HEK293 (cell line): Measurements from ENCODE around the gene LRBA.

Experiments used
- FEZF1 ChIP-seq: fragments of 450-650 bp; formaldehyde crosslinking; IDR thresholded peaks from 2 replicates; pipeline ENCODE4 v1.5.1; 2016; ENCODE audit warnings: missing biosample characterization, missing genetic modification characterization
- KLF9 ChIP-seq: fragments of 450-650 bp; formaldehyde crosslinking; IDR thresholded peaks from 2 replicates; pipeline ENCODE4 v1.5.1; 2016; ENCODE audit warnings: missing biosample characterization, missing genetic modification characterization, low read depth
- ZIC2 ChIP-seq: fragments of 450-650 bp; formaldehyde crosslinking; IDR thresholded peaks from 2 replicates; pipeline ENCODE4 v1.5.1; 2016; ENCODE audit warnings: missing biosample characterization, missing genetic modification characterization
- ZNF121 ChIP-seq: fragments of 450-650 bp; formaldehyde crosslinking; IDR thresholded peaks from 2 replicates; pipeline ENCODE4 v1.5.1; 2016; ENCODE audit warnings: missing biosample characterization, missing genetic modification characterization
- ZNF335 ChIP-seq: fragments of 450-650 bp; formaldehyde crosslinking; conservative IDR thresholded peaks from 2 replicates; pipeline ENCODE4 v1.5.1; 2016; ENCODE audit warnings: missing biosample characterization, missing genetic modification characterization
- ZNF350 ChIP-seq: fragments of 450-650 bp; formaldehyde crosslinking; IDR thresholded peaks from 2 replicates; pipeline ENCODE4 v1.5.0; 2017; ENCODE audit warnings: missing biosample characterization, mild to moderate bottlenecking, missing genetic modification characterization
- ZNF423 ChIP-seq: fragments of 450-650 bp; formaldehyde crosslinking; IDR thresholded peaks from 2 replicates; pipeline ENCODE4 v1.5.1; 2016; ENCODE audit warnings: missing biosample characterization, missing genetic modification characterization
- TF ChIP-seq, protein P1 (sequence below): fragments of 450-650 bp; formaldehyde crosslinking; IDR thresholded peaks from 2 replicates; pipeline ENCODE4 v1.5.1; 2016; ENCODE audit warnings: missing biosample characterization, missing genetic modification characterization
- TF ChIP-seq, protein P2 (sequence below): fragments of 450-650 bp; formaldehyde crosslinking; IDR thresholded peaks from 2 replicates; pipeline ENCODE4 v1.5.1; 2016; ENCODE audit warnings: missing biosample characterization, missing genetic modification characterization
- TF ChIP-seq, protein P3 (sequence below): fragments of 450-650 bp; formaldehyde crosslinking; IDR thresholded peaks from 2 replicates; pipeline ENCODE4 v1.5.1; 2016; ENCODE audit warnings: missing biosample characterization, missing genetic modification characterization
- TF ChIP-seq, protein P4 (sequence below): fragments of 450-650 bp; formaldehyde crosslinking; IDR thresholded peaks from 2 replicates; pipeline ENCODE4 v1.5.1; 2016; ENCODE audit warnings: missing biosample characterization, missing genetic modification characterization

DNA sequence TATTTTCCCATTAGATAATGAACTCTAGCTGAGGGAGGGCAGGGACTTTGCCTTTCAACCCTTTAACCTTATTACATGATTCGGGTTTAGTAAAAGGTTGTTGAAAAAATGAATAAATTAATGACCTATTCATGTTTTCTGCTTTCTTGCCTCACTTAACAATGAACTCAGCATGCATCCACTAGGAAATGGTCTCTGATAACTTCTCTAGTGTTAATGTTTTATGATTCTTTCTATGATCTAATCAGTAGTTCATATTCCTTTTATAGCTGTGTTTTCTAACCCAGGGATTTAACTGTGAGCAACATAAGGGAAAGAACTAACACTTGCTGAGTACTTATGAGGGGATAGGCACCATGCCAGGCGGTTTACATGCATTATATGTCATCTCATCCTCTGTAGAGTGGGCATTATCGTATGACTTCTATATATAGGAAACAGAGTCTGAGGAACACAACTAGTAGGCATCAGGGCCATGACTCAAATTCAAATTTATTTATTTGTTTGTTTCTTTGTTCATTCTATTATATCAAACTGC is 669.8 kb downstream of the LRBA start:
- TF ChIP-seq, protein P1, sequence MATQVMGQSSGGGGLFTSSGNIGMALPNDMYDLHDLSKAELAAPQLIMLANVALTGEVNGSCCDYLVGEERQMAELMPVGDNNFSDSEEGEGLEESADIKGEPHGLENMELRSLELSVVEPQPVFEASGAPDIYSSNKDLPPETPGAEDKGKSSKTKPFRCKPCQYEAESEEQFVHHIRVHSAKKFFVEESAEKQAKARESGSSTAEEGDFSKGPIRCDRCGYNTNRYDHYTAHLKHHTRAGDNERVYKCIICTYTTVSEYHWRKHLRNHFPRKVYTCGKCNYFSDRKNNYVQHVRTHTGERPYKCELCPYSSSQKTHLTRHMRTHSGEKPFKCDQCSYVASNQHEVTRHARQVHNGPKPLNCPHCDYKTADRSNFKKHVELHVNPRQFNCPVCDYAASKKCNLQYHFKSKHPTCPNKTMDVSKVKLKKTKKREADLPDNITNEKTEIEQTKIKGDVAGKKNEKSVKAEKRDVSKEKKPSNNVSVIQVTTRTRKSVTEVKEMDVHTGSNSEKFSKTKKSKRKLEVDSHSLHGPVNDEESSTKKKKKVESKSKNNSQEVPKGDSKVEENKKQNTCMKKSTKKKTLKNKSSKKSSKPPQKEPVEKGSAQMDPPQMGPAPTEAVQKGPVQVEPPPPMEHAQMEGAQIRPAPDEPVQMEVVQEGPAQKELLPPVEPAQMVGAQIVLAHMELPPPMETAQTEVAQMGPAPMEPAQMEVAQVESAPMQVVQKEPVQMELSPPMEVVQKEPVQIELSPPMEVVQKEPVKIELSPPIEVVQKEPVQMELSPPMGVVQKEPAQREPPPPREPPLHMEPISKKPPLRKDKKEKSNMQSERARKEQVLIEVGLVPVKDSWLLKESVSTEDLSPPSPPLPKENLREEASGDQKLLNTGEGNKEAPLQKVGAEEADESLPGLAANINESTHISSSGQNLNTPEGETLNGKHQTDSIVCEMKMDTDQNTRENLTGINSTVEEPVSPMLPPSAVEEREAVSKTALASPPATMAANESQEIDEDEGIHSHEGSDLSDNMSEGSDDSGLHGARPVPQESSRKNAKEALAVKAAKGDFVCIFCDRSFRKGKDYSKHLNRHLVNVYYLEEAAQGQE (tag by site-specific recombination): no peak
- TF ChIP-seq, protein P2, sequence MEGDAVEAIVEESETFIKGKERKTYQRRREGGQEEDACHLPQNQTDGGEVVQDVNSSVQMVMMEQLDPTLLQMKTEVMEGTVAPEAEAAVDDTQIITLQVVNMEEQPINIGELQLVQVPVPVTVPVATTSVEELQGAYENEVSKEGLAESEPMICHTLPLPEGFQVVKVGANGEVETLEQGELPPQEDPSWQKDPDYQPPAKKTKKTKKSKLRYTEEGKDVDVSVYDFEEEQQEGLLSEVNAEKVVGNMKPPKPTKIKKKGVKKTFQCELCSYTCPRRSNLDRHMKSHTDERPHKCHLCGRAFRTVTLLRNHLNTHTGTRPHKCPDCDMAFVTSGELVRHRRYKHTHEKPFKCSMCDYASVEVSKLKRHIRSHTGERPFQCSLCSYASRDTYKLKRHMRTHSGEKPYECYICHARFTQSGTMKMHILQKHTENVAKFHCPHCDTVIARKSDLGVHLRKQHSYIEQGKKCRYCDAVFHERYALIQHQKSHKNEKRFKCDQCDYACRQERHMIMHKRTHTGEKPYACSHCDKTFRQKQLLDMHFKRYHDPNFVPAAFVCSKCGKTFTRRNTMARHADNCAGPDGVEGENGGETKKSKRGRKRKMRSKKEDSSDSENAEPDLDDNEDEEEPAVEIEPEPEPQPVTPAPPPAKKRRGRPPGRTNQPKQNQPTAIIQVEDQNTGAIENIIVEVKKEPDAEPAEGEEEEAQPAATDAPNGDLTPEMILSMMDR (tag by site-specific recombination): no peak
- TF ChIP-seq, protein P3, sequence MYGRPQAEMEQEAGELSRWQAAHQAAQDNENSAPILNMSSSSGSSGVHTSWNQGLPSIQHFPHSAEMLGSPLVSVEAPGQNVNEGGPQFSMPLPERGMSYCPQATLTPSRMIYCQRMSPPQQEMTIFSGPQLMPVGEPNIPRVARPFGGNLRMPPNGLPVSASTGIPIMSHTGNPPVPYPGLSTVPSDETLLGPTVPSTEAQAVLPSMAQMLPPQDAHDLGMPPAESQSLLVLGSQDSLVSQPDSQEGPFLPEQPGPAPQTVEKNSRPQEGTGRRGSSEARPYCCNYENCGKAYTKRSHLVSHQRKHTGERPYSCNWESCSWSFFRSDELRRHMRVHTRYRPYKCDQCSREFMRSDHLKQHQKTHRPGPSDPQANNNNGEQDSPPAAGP (tag by site-specific recombination): no peak
- no peak for TF ChIP-seq FEZF1
- TF ChIP-seq ZIC2 (tag by site-specific recombination): no peak; the same call in 1 of the 2 replicates
- TF ChIP-seq ZNF121 (tag by site-specific recombination): no peak
- TF ChIP-seq ZNF423 (tag by site-specific recombination): no peak
- no peak for TF ChIP-seq KLF9 (tag by site-specific recombination)
- no peak for TF ChIP-seq ZNF335 (tag by site-specific recombination)
- TF ChIP-seq ZNF350 (tag by site-specific recombination): no peak
- TF ChIP-seq, protein P4, sequence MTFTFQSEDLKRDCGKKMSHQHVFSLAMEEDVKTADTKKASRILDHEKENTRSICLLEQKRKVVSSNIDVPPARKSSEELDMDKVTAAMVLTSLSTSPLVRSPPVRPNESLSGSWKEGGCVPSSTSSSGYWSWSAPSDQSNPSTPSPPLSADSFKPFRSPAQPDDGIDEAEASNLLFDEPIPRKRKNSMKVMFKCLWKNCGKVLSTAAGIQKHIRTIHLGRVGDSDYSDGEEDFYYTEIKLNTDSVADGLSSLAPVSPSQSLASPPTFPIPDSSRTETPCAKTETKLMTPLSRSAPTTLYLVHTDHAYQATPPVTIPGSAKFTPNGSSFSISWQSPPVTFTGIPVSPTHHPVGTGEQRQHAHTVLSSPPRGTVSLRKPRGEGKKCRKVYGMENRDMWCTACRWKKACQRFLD (tag by site-specific recombination): no peak
